ENCODE data around the gene SMAD3. TPM values are rescaled to one million over a fixed set of nuclear protein-coding genes. Genes with fewer than 3 reads are reported as not detected.

The SMAD3 gene
- total and polyA plus RNA-seq, 2 experiments from 2014 or later = 30.8 to 34.0 TPM

DNA sequence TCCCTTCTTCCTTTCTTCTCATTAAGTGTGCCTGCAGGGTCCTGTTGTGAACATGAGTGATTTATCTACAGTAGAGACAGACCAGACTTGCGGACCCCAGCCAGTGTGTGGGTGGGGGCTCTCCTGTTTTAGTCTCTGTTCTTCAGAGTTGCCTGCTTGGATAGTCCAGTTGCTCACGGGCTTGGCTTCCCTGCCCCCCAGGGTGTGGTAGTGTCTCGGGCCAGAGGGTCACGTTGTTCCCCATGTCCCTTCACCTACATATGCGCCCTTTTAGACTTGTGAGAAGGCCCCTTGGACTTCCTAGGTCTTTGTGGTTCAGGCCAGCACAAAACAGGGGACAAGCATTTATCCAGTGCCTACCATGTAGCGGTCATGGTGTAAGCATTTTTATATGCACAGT, 103.3 kb downstream of the SMAD3 start:
- H3K79me2 ChIP-seq (ENCODE audit: insufficient read depth) = peaks cover 74% of the 10 kb centered on the region
- peaks cover 17% of the 10 kb centered on the region for H3F3A ChIP-seq (ENCODE audit: insufficient read depth)
- TF ChIP-seq EZH2phosphoT487 (IDR thresholded peaks at IDR 0.05; ENCODE audit: insufficient read depth, low read depth) (no peak), EZH2 (IDR thresholded peaks at IDR 0.05; ENCODE audit: insufficient read depth, poor library complexity, severe bottlenecking) (no peak)
- H3K9me3 ChIP-seq (ENCODE audit: low read depth) = no peaks in the 10 kb centered on the region
- DNase-seq = no peak
- no peaks in the 10 kb centered on the region for H3K27me3 ChIP-seq (replicated peaks; ENCODE audit: insufficient read depth)
- in situ Hi-C loops (cut with MboI) = no loop called here
- peaks cover 50% of the 10 kb centered on the region; the same call in 1 of the 2 replicates for H3K36me3 ChIP-seq (ENCODE audit: low read depth)
- 98% methylated on average over 6 of the region's 6 CpGs for WGBS, 2 experiments (ENCODE audit: low coverage in 1 of 2, low lambda C conversion rate in 2 of 2, missing lambda C conversion rate in 2 of 2)
- H3K9ac ChIP-seq = no peak overlapping the region
- H3K4me1 ChIP-seq (ENCODE audit: insufficient read depth) = peaks cover 14% of the 10 kb centered on the region
- no peaks in the 10 kb centered on the region for H4K20me1 ChIP-seq (ENCODE audit: insufficient read depth)
- H3K9me2 ChIP-seq (ENCODE audit: insufficient read depth) = no peaks in the 10 kb centered on the region
- H3K4me2 ChIP-seq (ENCODE audit: unreplicated experiment) = no peak overlapping the region
- no peak overlapping the region for H3K4me3 ChIP-seq
- H3K27ac ChIP-seq = no peak overlapping the region
- no peak overlapping the region for H2AFZ ChIP-seq

DNA sequence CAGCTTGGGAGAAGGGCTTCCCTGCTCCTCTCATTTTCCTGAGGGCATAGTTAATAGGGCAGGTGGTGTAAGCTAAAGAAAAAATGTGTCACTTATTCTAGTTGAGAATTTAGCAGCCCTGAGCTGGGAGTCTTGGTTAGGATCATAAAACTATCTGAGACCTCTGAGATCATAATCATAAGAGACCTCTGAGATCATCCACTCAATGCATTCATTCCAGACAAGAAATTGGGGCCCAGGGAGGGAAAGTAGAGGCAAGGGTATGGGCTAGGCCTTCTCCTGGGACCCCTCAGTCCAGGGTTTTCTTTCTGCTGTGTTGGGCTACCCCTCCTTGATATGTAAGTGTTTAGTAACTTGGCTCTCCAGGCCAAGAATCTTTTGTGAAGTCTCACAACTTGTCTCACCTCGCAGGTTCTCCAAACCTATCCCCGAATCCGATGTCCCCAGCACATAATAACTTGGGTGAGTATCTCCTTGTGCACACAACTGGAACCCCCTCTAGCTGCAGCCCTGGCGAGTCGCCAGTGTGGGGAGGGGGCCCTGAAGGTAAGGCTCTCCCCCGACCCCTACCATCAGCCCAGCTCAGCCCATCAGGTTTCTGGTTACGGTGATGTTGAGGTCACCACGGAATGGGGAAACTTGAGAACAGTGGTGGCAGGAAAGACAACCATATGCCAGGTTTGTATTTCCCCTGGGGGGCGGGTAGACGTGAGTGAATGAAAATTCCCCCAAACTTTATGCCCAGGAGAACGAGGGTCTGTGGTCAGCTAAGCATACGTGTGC, 104.9 kb downstream of the SMAD3 start:
- Histone ChIP-seq H3K9me3 (ENCODE audit: low read depth) (no peaks in the 10 kb centered on the region), H3K4me3 (no peak overlapping the region), H3K36me3 (ENCODE audit: low read depth) (peaks cover 61% of the 10 kb centered on the region; the same call in 1 of the 2 replicates), H3K4me1 (ENCODE audit: insufficient read depth) (peaks cover 21% of the 10 kb centered on the region), H3K9ac (no peak overlapping the region), H3K9me2 (ENCODE audit: insufficient read depth) (no peaks in the 10 kb centered on the region), H3K27ac (no peak overlapping the region), H2AFZ (no peak overlapping the region), H3F3A (ENCODE audit: insufficient read depth) (peaks cover 17% of the 10 kb centered on the region), H3K27me3 (replicated peaks; ENCODE audit: insufficient read depth) (no peaks in the 10 kb centered on the region), H3K79me2 (ENCODE audit: insufficient read depth) (peaks cover 69% of the 10 kb centered on the region), H3K4me2 (ENCODE audit: unreplicated experiment) (no peak overlapping the region), H4K20me1 (ENCODE audit: insufficient read depth) (no peaks in the 10 kb centered on the region)
- DNase-seq = no peak
- in situ Hi-C loops (cut with MboI) = no loop called here
- no peak for TF ChIP-seq EZH2phosphoT487 (IDR thresholded peaks at IDR 0.05; ENCODE audit: insufficient read depth, low read depth)
- no peak for TF ChIP-seq EZH2 (IDR thresholded peaks at IDR 0.05; ENCODE audit: insufficient read depth, poor library complexity, severe bottlenecking)
- 88 to 89% methylated on average over 12 of the region's 12 CpGs for WGBS, 2 experiments (ENCODE audit: low coverage in 1 of 2, low lambda C conversion rate in 2 of 2, missing lambda C conversion rate in 2 of 2)

DNA sequence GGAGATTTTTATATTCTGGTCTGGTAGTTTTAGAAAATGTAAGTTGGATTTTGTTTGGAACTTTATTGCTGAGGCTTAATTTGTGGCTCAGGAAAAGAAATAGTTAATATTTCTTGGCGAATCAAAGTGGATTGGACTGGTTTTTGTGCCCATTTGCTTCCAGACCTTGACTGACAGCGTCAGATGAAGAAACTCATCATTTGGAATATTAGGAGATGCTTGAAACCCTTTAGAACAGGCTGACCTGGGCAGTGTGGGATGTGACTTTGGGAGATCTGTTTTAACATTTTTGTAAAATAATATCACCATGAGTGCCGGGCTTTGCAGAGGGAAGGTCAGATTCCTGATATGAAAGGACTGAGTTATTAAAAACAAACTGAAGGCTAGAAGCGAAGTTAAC, 106.1 kb downstream of the SMAD3 start:
- 0 out of 2 replicates have a peak overlapping the region, but pooled peaks have one; percentile 14 for H3K9ac ChIP-seq
- H3K36me3 ChIP-seq (ENCODE audit: low read depth) = peaks cover 59% of the 10 kb centered on the region; the same call in 1 of the 2 replicates
- peaks cover 63% of the 10 kb centered on the region for H3K79me2 ChIP-seq (ENCODE audit: insufficient read depth)
- peaks cover 24% of the 10 kb centered on the region for H3F3A ChIP-seq (ENCODE audit: insufficient read depth)
- 79 to 84% methylated on average over 4 of the region's 4 CpGs for WGBS, 2 experiments (ENCODE audit: low coverage in 1 of 2, low lambda C conversion rate in 2 of 2, missing lambda C conversion rate in 2 of 2)
- H3K4me2 ChIP-seq (ENCODE audit: unreplicated experiment) = no peak overlapping the region
- in situ Hi-C loops (cut with MboI) = no loop called here
- no peaks in the 10 kb centered on the region for H3K9me3 ChIP-seq (ENCODE audit: low read depth)
- DNase-seq = no peak
- H3K9me2 ChIP-seq (ENCODE audit: insufficient read depth) = no peaks in the 10 kb centered on the region
- TF ChIP-seq EZH2 (IDR thresholded peaks at IDR 0.05; ENCODE audit: insufficient read depth, poor library complexity, severe bottlenecking) = no peak
- TF ChIP-seq EZH2phosphoT487 (IDR thresholded peaks at IDR 0.05; ENCODE audit: insufficient read depth, low read depth) = no peak
- H3K27ac ChIP-seq = peak overlapping the region; percentile 21; the same call in 1 of the 2 replicates
- no peak overlapping the region for H3K4me3 ChIP-seq
- no peak overlapping the region for H2AFZ ChIP-seq
- H3K27me3 ChIP-seq (replicated peaks; ENCODE audit: insufficient read depth) = no peaks in the 10 kb centered on the region
- H3K4me1 ChIP-seq (ENCODE audit: insufficient read depth) = peaks cover 30% of the 10 kb centered on the region
- H4K20me1 ChIP-seq (ENCODE audit: insufficient read depth) = no peaks in the 10 kb centered on the region

DNA sequence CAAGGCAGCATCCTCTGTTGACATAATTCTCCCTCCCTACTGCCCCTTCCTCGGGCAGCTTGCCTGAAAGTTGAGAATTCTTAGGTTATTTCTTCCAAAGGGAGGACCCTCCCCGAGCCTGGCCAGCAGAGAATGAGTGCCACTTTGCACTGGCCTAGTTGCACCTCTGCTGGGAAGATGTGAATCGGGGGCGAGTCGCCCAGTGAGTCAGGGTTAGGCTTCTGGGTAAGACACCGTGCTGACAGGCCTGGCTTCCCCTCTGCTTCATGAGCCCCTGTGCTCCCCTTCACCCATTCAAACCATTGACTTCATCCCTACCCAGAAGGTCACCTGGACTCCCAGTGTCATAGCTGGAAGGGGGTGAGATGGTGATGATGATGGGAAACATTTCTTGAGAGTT, 106.8 kb downstream of the SMAD3 start:
- no peak overlapping the region for H3K4me3 ChIP-seq
- peaks cover 30% of the 10 kb centered on the region for H3K4me1 ChIP-seq (ENCODE audit: insufficient read depth)
- in situ Hi-C loops (cut with MboI) = no loop called here
- peaks cover 31% of the 10 kb centered on the region for H3F3A ChIP-seq (ENCODE audit: insufficient read depth)
- H2AFZ ChIP-seq = no peak overlapping the region
- TF ChIP-seq EZH2phosphoT487 (IDR thresholded peaks at IDR 0.05; ENCODE audit: insufficient read depth, low read depth) (no peak), EZH2 (IDR thresholded peaks at IDR 0.05; ENCODE audit: insufficient read depth, poor library complexity, severe bottlenecking) (no peak)
- no peaks in the 10 kb centered on the region for H3K9me2 ChIP-seq (ENCODE audit: insufficient read depth)
- no peaks in the 10 kb centered on the region for H3K9me3 ChIP-seq (ENCODE audit: low read depth)
- H3K27me3 ChIP-seq (replicated peaks; ENCODE audit: insufficient read depth) = no peaks in the 10 kb centered on the region
- H3K4me2 ChIP-seq (ENCODE audit: unreplicated experiment) = no peak overlapping the region
- peak; percentile 49 for DNase-seq
- peaks cover 59% of the 10 kb centered on the region for H3K79me2 ChIP-seq (ENCODE audit: insufficient read depth)
- peaks cover 55% of the 10 kb centered on the region; the same call in 1 of the 2 replicates for H3K36me3 ChIP-seq (ENCODE audit: low read depth)
- no peaks in the 10 kb centered on the region for H4K20me1 ChIP-seq (ENCODE audit: insufficient read depth)
- peak overlapping the region; percentile 14; the same call in 1 of the 2 replicates for H3K9ac ChIP-seq
- peak overlapping the region; percentile 21; the same call in 1 of the 2 replicates for H3K27ac ChIP-seq
- WGBS, 2 experiments (ENCODE audit: low coverage in 1 of 2, low lambda C conversion rate in 2 of 2, missing lambda C conversion rate in 2 of 2) = 66 to 70% methylated on average over 6 of the region's 6 CpGs
